ENCODE data around the gene MAPK4.
A peak's percentile ranks its signal among the peaks of the same experiment; 100 is the strongest.
"Not testable (repeated sequence)": the region's sequence is repeated elsewhere in the genome, so short reads cannot be mapped to it uniquely, and the experiment has no call there.

MAPK4 gene

DNA sequence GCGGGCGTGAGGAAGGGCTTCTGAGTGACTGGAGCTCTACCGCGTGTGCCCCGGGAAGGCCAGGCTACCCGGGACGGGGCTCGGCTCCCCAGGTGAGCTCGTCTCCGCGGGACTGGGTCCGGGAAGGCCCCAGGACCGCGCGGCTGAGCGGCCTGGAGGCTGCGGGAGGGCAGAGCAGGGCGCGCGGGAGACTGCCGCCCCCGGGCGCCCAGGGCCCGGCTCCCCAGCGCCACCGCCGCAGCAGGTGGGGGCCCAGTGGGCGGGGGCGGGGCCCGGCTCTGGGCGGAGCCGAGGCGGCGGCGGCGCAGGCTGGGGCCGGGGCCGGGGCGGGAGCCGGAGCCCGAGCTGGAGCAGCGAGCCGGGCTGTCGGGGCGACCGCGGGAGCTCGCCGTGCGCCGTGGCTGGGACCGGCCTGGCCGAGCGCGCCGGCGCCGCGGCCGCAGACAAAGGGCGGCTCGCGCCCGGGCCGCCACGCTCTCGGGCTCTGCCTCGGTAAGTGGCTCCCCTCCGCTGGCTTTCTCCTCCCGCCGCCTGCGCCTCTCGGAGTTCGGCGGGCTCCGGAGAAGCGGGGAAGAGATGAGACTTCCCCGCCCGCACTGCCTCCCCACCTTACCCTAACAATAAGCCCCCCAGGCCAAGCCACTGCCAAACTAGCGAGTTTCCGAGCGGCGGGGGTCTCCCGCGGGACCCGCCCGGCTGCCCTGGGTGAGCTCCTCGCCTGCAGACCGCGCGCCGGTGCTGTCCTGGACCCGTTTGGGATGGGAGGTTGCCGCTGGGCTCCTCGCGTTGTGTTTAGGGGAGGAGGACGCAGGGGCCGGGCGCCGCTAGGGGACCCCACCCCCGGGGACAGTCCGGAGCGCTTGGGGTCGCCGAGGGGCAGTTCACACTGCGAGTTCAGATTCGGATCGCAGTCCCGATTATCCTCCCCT is at the start of gene MAPK4:
TSS of gene MAPK4 (plus strand) at position 336 of the 929 bp plus-strand sequence. CDS start 103,872 bp downstream, outside the sequence.
- peak; percentile 20 to 55 for ATAC-seq

DNA sequence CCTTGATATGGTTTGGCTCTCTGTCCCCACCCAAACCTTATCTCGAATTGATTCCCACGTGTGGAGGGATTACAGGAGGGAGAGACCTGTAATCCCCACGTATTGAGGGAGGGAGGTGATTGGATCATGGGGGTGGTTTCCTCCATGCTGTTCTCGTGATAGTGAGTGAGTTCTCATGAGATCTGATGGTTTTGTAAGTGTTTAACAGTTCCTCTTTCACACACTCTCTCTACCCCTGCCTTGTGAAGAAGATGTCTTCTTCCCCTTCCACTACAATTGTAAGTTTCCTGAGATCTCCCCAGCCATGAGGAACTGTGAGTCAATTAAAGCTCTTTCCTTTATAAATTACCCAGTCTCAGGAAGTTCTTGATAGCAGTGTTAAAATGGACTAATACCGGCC is 42.6 kb upstream of the MAPK4 start:
- not testable (repeated sequence) for ATAC-seq

GRCh38 chr18:50518787-50519546 is 40.9 kb upstream of the MAPK4 start:
- no peak for ATAC-seq

DNA sequence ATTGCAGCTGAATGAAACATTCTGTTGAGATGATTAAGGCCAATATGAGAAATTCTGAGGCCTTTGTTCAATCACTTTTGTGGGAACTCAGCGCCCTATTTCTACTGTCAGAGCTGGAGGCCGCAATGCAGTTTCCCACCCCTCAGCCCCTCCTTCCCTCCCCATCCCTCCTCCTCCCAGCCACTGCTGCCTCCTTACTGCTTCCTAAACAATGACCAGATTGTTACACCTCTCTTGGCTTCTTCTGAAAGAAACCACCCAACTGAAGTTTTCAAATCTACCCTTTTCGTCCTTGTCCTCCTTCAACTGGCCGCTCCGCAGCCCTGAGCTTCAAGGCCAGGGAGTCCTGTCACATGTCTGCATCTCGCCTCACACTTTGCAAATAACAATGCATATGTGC is 36.7 kb upstream of the MAPK4 start:
- ATAC-seq = no peak

- ATAC-seq = no peak
Measured at GRCh38 chr18:50527636-50528307, 32.1 kb upstream of the MAPK4 start.

DNA sequence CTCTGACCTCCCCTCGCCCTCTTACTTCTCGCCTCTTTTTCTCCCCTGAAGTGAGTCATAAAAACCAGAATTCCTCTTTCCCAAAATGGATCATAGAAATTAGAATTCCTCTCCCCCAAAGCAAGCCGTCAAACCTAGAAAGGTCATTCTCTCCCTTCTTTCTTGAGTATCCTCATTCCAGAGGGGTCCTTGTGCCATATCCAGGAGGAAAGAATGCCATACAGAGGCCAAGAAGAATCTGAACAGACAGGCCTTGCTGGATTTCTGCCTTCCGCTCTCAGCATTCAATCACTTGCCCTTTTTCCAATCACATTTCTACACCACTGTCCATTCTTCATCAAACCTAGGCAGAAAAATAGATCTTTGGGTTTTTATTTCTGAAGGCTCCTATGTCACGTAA is 31.1 kb upstream of the MAPK4 start:
- no peak for ATAC-seq

DNA sequence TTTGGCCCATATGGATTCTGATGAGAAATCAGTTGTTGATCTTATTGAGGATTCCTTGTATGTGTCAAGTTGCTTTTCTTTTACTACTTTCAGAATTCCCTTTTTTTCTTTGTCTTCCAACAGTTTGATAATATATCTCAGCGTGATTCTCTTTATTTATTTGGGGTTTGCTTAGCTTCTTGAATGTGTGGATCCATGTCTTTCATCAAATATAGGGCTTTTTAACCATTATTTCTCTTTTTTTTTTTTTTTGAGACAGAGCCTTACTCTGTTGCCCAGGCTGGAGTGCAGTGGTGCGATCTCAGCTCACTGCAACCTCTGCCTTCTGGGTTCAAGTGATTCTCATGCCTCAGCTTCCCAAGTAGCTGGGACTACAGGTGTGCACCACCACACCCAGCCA is 26.1 kb upstream of the MAPK4 start:
- ATAC-seq = not testable (repeated sequence)

GRCh38 chr18:50544476-50544875 is 15.4 kb upstream of the MAPK4 start:
- not testable (repeated sequence) for ATAC-seq

GRCh38 chr18:50545936-50546335 is 14.0 kb upstream of the MAPK4 start:
- no peak for ATAC-seq

- no peak for ATAC-seq
Measured at GRCh38 chr18:50548160-50548559, 11.7 kb upstream of the MAPK4 start.

DNA sequence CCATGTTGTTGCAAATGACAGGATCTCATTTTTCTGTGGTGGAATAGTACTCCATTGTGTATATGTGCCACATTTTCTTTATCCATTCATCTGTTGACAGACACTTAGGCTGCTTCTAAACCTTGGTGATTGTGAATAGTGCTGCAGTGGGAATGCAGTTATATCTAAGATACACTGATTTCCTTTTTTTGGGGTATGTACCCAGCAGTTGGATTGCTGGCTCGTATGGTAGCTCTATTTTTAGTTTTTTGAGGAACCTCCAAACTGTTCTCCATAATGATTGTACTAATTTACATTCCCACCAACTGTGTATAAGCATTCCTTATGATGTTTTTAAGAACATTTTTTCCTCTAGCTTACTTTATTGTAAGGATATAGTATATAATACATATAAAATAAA is 8.2 kb upstream of the MAPK4 start:
- not testable (repeated sequence) for ATAC-seq

- ATAC-seq = no peak
Measured at GRCh38 chr18:50558157-50558556, 1.7 kb upstream of the MAPK4 start.

GRCh38 chr18:50558948-50559751 is 737 bp upstream of the MAPK4 start:
- ATAC-seq = no peak

GRCh38 chr18:50560681-50561629 is 1.1 kb downstream of the MAPK4 start:
- ATAC-seq = no peak

- not testable (repeated sequence) for ATAC-seq
Measured at GRCh38 chr18:50562258-50562657, 2.4 kb downstream of the MAPK4 start.

DNA sequence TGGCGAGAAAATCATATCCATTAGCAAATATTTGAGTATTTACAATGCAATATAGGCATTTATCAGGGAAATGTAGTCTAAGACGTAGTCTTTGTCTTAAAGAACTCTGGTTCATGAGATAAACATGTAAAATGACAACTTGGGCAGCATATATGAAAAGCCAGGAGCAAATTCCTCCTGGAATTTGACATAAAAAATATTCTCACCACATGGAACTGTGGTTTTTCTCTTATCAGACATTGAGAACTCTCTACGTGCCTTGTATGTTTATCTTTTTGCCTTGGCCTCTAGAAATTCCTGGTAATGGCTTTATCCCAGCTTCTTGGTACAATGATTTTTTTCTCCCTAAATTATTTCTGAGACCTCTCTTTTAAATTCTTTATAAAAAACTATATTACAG is 2.8 kb downstream of the MAPK4 start:
- ATAC-seq = no peak

GRCh38 chr18:50563376-50563775 is 3.5 kb downstream of the MAPK4 start:
- no peak for ATAC-seq

- ATAC-seq = no peak
Measured at GRCh38 chr18:50569930-50570329, 10.0 kb downstream of the MAPK4 start.

- ATAC-seq = no peak
Measured at GRCh38 chr18:50571606-50572005, 11.7 kb downstream of the MAPK4 start.

GRCh38 chr18:50573196-50573595 is 13.3 kb downstream of the MAPK4 start:
- not testable (repeated sequence) for ATAC-seq

GRCh38 chr18:50573679-50574078 is 13.8 kb downstream of the MAPK4 start:
- ATAC-seq = no peak

Measured in activated CD4-positive, CD25-positive, alpha-beta regulatory T cell treated with anti-CD3 and anti-CD28 coated beads, Interleukin-2, amount 50 U/mL, for 24 hours (primary cell).